ENCODE results near the gene DAB2. TPM values are rescaled to one million over a fixed set of nuclear protein-coding genes. Genes with fewer than 3 reads are reported as not detected.

Gene DAB2
- total RNA-seq, 1 experiment from 2014 or later: 2.3 TPM

DNA sequence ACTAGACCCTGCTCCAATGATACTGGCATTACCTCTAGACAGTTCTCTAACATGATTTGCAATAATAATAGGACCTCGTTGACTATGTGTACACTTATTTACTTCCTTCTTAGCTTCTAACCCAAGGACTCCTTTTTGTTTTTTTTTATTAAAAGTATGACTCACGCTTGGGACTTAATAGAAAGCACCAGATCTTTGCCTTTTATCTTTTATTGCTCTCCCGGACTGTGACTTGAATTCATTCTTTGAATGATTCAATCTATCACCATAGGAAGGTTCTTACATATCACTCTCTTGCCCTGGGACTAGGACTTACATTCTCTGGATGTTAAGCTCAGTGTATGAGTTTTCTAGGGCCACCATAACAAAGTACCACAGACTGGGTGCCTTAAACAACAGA is 69.5 kb downstream of the DAB2 start:
- peaks cover 4 to 5% of the 10 kb centered on the region in 2 experiments; a peak in 1 of 4 replicates for H3K4me1 Mint-ChIP-seq
- Histone ChIP-seq H3K79me1 (ENCODE audit: insufficient read depth, low read depth, low read length, poor library complexity, severe bottlenecking) (no peaks in the 10 kb centered on the region), H2BK15ac (ENCODE audit: low read depth, low read length) (no peak overlapping the region), H3K27ac (ENCODE audit: insufficient read length, low read depth, low read length) (no peak overlapping the region), H4K91ac (ENCODE audit: insufficient read length, low read depth, low read length) (no peak overlapping the region), H2AFZ (ENCODE audit: low read length) (no peak overlapping the region), H2BK120ac (ENCODE audit: low read depth, low read length, poor library complexity, severe bottlenecking) (no peak overlapping the region), H3K18ac (ENCODE audit: insufficient read length, low read depth, low read length) (no peak overlapping the region), H2AK5ac (ENCODE audit: insufficient read length, low read length) (no peak overlapping the region), H3K23me2 (ENCODE audit: insufficient read length, low read depth, low read length, poor library complexity, severe bottlenecking) (no peaks in the 10 kb centered on the region), H3K14ac (ENCODE audit: insufficient read depth, low read length) (no peak overlapping the region), H3K27me3 (ENCODE audit: insufficient read depth, low read length) (no peaks in the 10 kb centered on the region), H2BK20ac (ENCODE audit: low read depth, low read length, poor library complexity, severe bottlenecking) (no peak overlapping the region), H3K4ac (ENCODE audit: low read depth, low read length) (no peak overlapping the region), H3K4me1 (ENCODE audit: insufficient read depth, low read length) (no peaks in the 10 kb centered on the region; the same call in 1 of the 2 replicates), H4K20me1 (ENCODE audit: control insufficient read depth, insufficient read depth, insufficient read length) (no peaks in the 10 kb centered on the region), H3K9ac (ENCODE audit: extremely low read depth, insufficient read length, low read length) (no peak overlapping the region), H4K8ac (replicated peaks; ENCODE audit: insufficient read length, low read depth, low read length) (no peak overlapping the region), H3K23ac (ENCODE audit: insufficient read length, low read depth, low read length) (no peak overlapping the region), H3K79me2 (ENCODE audit: insufficient read depth, low read length) (no peaks in the 10 kb centered on the region), H3K9me3 (ENCODE audit: control insufficient read depth, low read depth, low read length) (no peaks in the 10 kb centered on the region), H2BK5ac (ENCODE audit: insufficient read length, low read length) (no peak overlapping the region), H3T11ph (ENCODE audit: low read length) (no peak overlapping the region), H3K56ac (ENCODE audit: insufficient read length, low read depth, low read length) (no peak overlapping the region), H2BK12ac (ENCODE audit: insufficient read length, low read depth, low read length) (no peak overlapping the region), H3K4me2 (ENCODE audit: insufficient read depth, insufficient read length, low read length) (no peak overlapping the region), H4K5ac (ENCODE audit: insufficient read length, low read depth, low read length) (no peak overlapping the region)
- no peaks in the 10 kb centered on the region for H3K27me3 Mint-ChIP-seq (ENCODE audit: low read depth)
- H3K27ac Mint-ChIP-seq: no peak overlapping the region
- H3K4me3 Mint-ChIP-seq: no peak overlapping the region
- H3K36me3 Mint-ChIP-seq (ENCODE audit: insufficient read depth in 1 of 3, low read depth in 3 of 3): peaks cover 10 to 18% (median 12%) of the 10 kb centered on the region in 3 experiments
- H3K9me3 Mint-ChIP-seq: peaks cover 18 to 34% of the 10 kb centered on the region in 2 experiments
- DNase-seq: no peak
- WGBS (ENCODE audit: extremely low coverage, insufficient read length, low lambda C conversion rate): no CpG with 5 or more reads among the region's 3 CpGs
- TF ChIP-seq, protein P1, sequence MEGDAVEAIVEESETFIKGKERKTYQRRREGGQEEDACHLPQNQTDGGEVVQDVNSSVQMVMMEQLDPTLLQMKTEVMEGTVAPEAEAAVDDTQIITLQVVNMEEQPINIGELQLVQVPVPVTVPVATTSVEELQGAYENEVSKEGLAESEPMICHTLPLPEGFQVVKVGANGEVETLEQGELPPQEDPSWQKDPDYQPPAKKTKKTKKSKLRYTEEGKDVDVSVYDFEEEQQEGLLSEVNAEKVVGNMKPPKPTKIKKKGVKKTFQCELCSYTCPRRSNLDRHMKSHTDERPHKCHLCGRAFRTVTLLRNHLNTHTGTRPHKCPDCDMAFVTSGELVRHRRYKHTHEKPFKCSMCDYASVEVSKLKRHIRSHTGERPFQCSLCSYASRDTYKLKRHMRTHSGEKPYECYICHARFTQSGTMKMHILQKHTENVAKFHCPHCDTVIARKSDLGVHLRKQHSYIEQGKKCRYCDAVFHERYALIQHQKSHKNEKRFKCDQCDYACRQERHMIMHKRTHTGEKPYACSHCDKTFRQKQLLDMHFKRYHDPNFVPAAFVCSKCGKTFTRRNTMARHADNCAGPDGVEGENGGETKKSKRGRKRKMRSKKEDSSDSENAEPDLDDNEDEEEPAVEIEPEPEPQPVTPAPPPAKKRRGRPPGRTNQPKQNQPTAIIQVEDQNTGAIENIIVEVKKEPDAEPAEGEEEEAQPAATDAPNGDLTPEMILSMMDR (conservative IDR thresholded peaks at IDR 0.05): no peak

Measured in H9 (cell line).